GM13976 (cell line): Measurements from ENCODE around the gene NRXN2.
A peak's percentile ranks its signal among the peaks of the same experiment; 100 is the strongest.

Source experiments
- DNase-seq: peaks from one replicate; pipeline ENCODE4 v3.0.0; 2012; ENCODE audit warnings: low spot score
- CTCF ChIP-seq: IDR thresholded peaks from 2 replicates; pipeline ENCODE4 v1.5.1; 2012; ENCODE audit warnings: borderline replicate concordance, mild to moderate bottlenecking; ENCODE audit not compliant: insufficient read depth; ENCODE audit errors: extremely low read depth, missing control alignments, control extremely low read depth
- in situ Hi-C: fragments of 300-500 bp; cut with MboI; formaldehyde crosslinking; loops from one replicate; pipeline ENCODE4 v1.12.0; 2022; ENCODE audit warnings: low sequenced_read_pairs, mixed read lengths, inconsistent platforms; ENCODE audit not compliant: unreplicated experiment

NRXN2 gene

GRCh38 chr11:64767344-64768299 lies 44.6 kb upstream of the NRXN2 start:
- peak; percentile 86 for TF ChIP-seq CTCF
- in situ Hi-C loops, result no loop called here
- DNase-seq, result peak; percentile 64

GRCh38 chr11:64766881-64767280 lies 43.9 kb upstream of the NRXN2 start:
- in situ Hi-C loops, result no loop called here
- peak; percentile 6 for DNase-seq
- TF ChIP-seq CTCF, result no peak

- no peak for TF ChIP-seq CTCF
- peak; percentile 15 for DNase-seq
- in situ Hi-C loops, result no loop called here
Observed at GRCh38 chr11:64765851-64766665, 43.1 kb upstream of the NRXN2 start.

DNA sequence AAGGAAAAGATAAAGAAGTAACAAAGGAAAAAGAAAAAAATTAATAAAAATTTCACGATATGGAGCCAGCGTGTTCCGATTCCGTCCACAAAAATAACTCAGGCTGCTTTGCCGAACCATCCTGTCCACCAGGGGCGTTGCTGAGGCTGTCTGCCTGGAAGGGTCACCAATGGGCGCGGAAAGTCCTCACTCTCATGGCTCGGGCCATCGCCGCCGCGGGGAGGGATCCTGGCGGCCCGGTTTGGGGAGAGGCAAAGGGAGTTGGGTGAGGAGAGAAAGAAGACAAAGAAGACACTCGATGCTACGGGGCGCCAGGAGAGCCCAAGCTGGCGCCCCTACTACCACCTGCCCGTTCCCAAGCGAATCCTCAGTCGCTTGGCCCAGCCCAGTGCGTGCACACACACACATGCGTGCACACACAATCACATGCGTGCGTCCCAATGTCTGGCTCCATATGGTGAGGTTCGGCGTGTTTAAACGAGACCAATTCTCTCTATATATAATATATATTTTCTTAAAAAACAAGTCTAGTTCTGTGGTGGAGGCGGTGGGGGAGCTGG lies 42.4 kb upstream of the NRXN2 start:
- in situ Hi-C loops, result no loop called here
- TF ChIP-seq CTCF, result no peak
- DNase-seq, result peak; percentile 7

DNA sequence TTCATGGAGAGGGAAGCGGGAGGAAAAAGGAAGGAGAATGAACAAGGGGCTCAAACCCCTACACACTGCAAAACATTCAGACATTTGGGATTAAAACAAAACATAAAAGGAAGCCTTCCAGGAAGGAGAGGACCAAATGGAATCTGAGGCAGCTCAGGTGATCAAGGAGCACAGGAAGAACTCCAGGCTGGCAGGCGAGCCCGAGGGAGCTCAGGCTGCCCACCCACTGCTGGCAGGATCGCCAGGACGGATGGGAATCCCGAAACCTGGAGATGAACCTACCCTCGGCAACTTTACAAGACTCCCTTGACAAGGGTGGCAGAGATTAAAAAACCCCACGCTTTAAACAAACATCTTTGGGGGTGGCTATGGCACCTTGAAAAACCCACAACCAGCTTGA lies 41.8 kb upstream of the NRXN2 start:
- in situ Hi-C loops, result no loop called here
- DNase-seq, result peak; percentile 4
- no peak for TF ChIP-seq CTCF

GRCh38 chr11:64764040-64764611 lies 41.1 kb upstream of the NRXN2 start:
- peak; percentile 25 for DNase-seq
- no peak for TF ChIP-seq CTCF
- in situ Hi-C loops, result no loop called here
